Ectodermal cell (in vitro differentiated cells): ENCODE data around the gene KCNG3. TPM values are rescaled to one million over a fixed set of nuclear protein-coding genes. Genes with fewer than 3 reads are reported as not detected.

Experiments
- H3K27ac ChIP-seq: 2 replicates; pipeline ENCODE4 v1.7.0; 2013; ENCODE audit warnings: mild to moderate bottlenecking, low read depth, low read length; ENCODE audit not compliant: insufficient read depth, poor library complexity, severe bottlenecking
- H3K27me3 ChIP-seq: 2 replicates; pipeline ENCODE4 v1.7.0; 2013; ENCODE audit warnings: mild to moderate bottlenecking, low read length; ENCODE audit not compliant: insufficient read depth, control insufficient read depth, poor library complexity, severe bottlenecking
- H3K36me3 ChIP-seq: one replicate; pipeline ENCODE4 v1.7.0; 2013; ENCODE audit warnings: low read length; ENCODE audit not compliant: control insufficient read depth, insufficient read depth
- H3K4me1 ChIP-seq: one replicate; pipeline ENCODE4 v1.7.0; 2013; ENCODE audit warnings: low read length; ENCODE audit not compliant: control insufficient read depth, insufficient read depth
- H3K4me3 ChIP-seq: 2 replicates; pipeline ENCODE4 v1.7.0; 2013; ENCODE audit warnings: low read depth, low read length, control low read depth; ENCODE audit not compliant: insufficient read depth
- H3K9me3 ChIP-seq: 2 replicates; pipeline ENCODE4 v1.7.0; 2013; ENCODE audit warnings: mild to moderate bottlenecking, low read length, moderate library complexity; ENCODE audit not compliant: control insufficient read depth
- WGBS, 2 experiments: methylation state at CpG; one replicate each; pipeline ENCODE4 v1.1.7; 2013; ENCODE audit warnings: missing lambda C conversion rate in 2 of 2; 5-methylcytosine and 5-hydroxymethylcytosine counted together
- polyA plus RNA-seq, 4 experiments: library from polyadenylated mRNA; stranded (reverse); fragments of 50-300 nt; gene quantifications; one replicate each; pipeline ENCODE4 v1.2.3, GENCODE V29; 2013

KCNG3 gene, protein sequence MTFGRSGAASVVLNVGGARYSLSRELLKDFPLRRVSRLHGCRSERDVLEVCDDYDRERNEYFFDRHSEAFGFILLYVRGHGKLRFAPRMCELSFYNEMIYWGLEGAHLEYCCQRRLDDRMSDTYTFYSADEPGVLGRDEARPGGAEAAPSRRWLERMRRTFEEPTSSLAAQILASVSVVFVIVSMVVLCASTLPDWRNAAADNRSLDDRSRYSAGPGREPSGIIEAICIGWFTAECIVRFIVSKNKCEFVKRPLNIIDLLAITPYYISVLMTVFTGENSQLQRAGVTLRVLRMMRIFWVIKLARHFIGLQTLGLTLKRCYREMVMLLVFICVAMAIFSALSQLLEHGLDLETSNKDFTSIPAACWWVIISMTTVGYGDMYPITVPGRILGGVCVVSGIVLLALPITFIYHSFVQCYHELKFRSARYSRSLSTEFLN
- polyA plus RNA-seq (2013, experiment 1 of 4) = 0.48 TPM
- polyA plus RNA-seq (2013, experiment 2 of 4) = 1.2 TPM
- polyA plus RNA-seq (2013, experiment 3 of 4) = 1.1 TPM
- polyA plus RNA-seq (2013, experiment 4 of 4) = 1.3 TPM

DNA sequence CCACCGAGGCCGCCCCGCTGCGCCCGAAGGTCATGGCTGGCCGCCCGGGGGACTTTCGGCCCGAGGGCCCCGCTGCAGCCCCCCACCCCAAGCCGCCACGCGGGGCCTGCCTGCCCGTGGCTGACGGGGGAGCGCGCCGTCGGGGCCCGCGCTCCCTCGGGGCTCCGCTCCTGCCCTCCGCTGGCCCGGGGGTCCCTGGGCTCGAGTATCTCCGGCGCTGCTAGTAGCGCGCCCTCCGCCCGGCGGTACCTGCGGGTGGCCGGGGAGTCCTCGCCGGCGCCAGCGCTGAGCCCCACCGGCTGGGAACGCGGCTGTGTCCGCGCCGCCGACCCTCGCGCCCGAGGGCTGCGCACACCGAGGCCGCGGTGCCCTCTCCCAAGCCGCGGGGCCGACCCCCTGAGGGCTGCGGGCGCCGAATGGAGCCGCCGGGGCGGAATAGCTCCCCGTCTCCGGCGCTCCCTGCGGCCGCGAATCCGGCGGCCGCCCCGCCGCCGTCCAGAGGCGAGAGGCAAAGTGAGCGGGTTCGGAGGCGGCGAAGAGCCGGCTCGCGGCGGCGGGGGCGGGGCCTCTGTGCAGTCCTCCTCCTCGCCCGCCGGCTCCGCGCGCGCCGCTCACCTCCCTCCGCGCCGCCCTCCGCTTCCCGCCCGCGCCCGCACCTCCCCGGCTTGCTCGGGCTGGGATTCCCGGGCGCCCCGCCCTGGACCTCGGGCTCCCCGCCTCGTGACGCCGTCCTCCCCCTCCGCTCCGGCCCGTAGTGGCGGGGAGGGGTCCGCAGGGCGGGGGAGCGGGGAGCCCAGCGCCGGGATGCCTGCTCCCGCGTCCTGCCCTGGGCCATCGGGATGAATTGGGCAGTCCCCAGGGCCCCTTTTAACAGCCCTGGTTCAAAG, at the start of gene KCNG3:
KCNG3 (minus strand) TSS at position 515 of the 887 bp plus-strand sequence; CDS start at position 34, 481 bp downstream.
- H3K27me3 ChIP-seq = peaks cover 46% of the 10 kb centered on the region

GRCh38 chr2:42542871-42543270, 49.1 kb upstream of the KCNG3 start:
- no peaks in the 10 kb centered on the region for H3K27me3 ChIP-seq
- no peak overlapping the region for H3K27ac ChIP-seq
- H3K4me3 ChIP-seq = no peak overlapping the region
- H3K36me3 ChIP-seq = no peaks in the 10 kb centered on the region
- no peaks in the 10 kb centered on the region for H3K4me1 ChIP-seq
- 71 to 77% methylated on average over 4 of the region's 4 CpGs for WGBS, 2 experiments
- no peaks in the 10 kb centered on the region for H3K9me3 ChIP-seq

More for the DNA sequence above, at the start of gene KCNG3:
- Histone ChIP-seq H3K4me1 (no peaks in the 10 kb centered on the region), H3K9me3 (no peaks in the 10 kb centered on the region), H3K4me3 (peak within 1 kb of the TSS; percentile 57), H3K27ac (no peak within 1 kb of the TSS), H3K36me3 (no peaks in the 10 kb centered on the region)
- 0 to 1% methylated on average over 123 of the region's 123 CpGs for WGBS, 2 experiments

DNA sequence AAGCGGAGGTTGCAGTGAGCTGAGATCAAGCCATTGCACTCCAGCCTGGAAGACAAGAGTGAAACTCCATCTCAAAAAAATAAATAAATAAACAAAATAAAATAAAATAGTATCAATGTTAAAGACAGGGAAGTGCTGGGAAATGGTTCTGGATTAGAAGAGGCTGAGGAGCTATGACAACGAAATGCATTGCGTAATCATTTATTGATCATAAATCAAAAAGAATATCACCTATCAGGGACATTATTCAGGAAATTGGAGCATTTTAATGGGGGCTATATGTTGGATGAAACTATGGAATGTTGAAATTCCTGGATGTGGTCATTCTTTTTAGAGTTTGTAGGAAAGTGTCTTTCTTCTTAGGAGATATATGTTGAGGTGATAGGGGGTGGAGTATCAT, 43.7 kb upstream of the KCNG3 start:
- no peak overlapping the region for H3K4me3 ChIP-seq

GRCh38 chr2:42532397-42532796, 38.6 kb upstream of the KCNG3 start:
- 95 to 96% methylated on average over 4 of the region's 4 CpGs for WGBS, 2 experiments

More for the DNA sequence above, 43.7 kb upstream of the KCNG3 start:
- H3K4me1 ChIP-seq = no peaks in the 10 kb centered on the region
- H3K27ac ChIP-seq = no peak overlapping the region
- no peaks in the 10 kb centered on the region for H3K9me3 ChIP-seq
- H3K27me3 ChIP-seq = no peaks in the 10 kb centered on the region
- WGBS, 2 experiments = 94 to 100% methylated on average over 1 to 3 of the region's 3 CpGs
- H3K36me3 ChIP-seq = no peaks in the 10 kb centered on the region

DNA sequence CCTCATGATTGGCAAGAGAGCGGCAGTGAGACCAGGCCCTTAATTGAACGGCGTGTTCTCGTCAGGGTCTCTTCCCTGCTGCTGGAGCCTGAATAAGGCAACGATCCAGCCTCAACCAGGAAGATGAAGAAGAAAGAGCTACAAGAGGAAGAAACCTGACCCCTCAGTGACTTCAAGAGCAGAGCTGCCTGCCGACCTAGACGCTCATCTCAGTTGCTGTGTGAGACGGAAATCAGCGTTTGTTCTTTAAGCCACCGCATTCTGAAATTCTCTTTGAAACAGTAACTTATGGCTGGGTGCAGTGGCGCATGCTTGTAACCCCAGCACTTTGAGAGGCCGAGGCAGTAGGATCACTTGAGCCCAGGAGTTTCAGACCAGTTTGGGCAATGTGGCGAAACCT, 29.6 kb upstream of the KCNG3 start:
- H3K36me3 ChIP-seq = no peaks in the 10 kb centered on the region
- no peak overlapping the region for H3K27ac ChIP-seq
- H3K27me3 ChIP-seq = no peaks in the 10 kb centered on the region
- 62 to 68% methylated on average over 13 of the region's 13 CpGs for WGBS, 2 experiments
- H3K9me3 ChIP-seq = no peaks in the 10 kb centered on the region
- H3K4me3 ChIP-seq = no peak overlapping the region
- peaks cover 6% of the 10 kb centered on the region for H3K4me1 ChIP-seq

More at GRCh38 chr2:42532397-42532796, 38.6 kb upstream of the KCNG3 start:
- Histone ChIP-seq H3K4me3 (no peak overlapping the region), H3K27me3 (no peaks in the 10 kb centered on the region), H3K36me3 (no peaks in the 10 kb centered on the region), H3K27ac (no peak overlapping the region), H3K4me1 (no peaks in the 10 kb centered on the region), H3K9me3 (no peaks in the 10 kb centered on the region)

DNA sequence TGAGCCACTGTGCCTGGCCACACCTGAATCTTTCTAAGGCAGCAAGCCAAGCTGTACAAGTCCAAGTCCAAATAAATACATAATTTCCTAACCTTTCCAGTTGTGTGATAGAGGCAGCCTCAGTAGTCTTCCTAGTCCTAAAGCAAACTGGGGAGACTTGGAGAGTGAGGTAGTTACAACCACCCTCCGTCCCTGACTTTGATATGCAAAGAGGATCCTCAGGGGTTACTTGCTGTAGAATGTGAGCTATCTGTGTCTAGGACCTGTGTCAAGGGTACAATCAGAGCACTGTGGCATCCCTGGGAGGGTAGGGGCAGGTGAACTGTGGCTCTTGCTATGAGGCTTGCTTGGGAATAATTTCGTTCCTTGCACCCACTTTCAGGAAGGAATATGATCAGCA, 28.3 kb upstream of the KCNG3 start:
- WGBS, 2 experiments = 67 to 71% methylated on average over 2 of the region's 2 CpGs
- no peak overlapping the region for H3K27ac ChIP-seq
- no peaks in the 10 kb centered on the region for H3K27me3 ChIP-seq
- H3K36me3 ChIP-seq = no peaks in the 10 kb centered on the region
- H3K9me3 ChIP-seq = no peaks in the 10 kb centered on the region
- peaks cover 6% of the 10 kb centered on the region for H3K4me1 ChIP-seq
- H3K4me3 ChIP-seq = no peak overlapping the region

- Histone ChIP-seq H3K27me3 (no peaks in the 10 kb centered on the region), H3K27ac (no peak overlapping the region), H3K36me3 (no peaks in the 10 kb centered on the region), H3K4me1 (peaks cover 6% of the 10 kb centered on the region), H3K4me3 (no peak overlapping the region), H3K9me3 (no peaks in the 10 kb centered on the region)
- WGBS, 2 experiments = 88 to 94% methylated on average over 8 of the region's 8 CpGs
These were observed 25.8 kb upstream of the KCNG3 start for GRCh38 chr2:42519624-42520023.

- H3K9me3 ChIP-seq = no peaks in the 10 kb centered on the region
- H3K27ac ChIP-seq = no peak overlapping the region
- no peaks in the 10 kb centered on the region for H3K27me3 ChIP-seq
- no peak overlapping the region for H3K4me3 ChIP-seq
- 92 to 96% methylated on average over 4 of the region's 4 CpGs for WGBS, 2 experiments
- H3K36me3 ChIP-seq = no peaks in the 10 kb centered on the region
- H3K4me1 ChIP-seq = peaks cover 5% of the 10 kb centered on the region
These were observed 22.7 kb upstream of the KCNG3 start for GRCh38 chr2:42516418-42516901.

- Histone ChIP-seq H3K4me1 (peaks cover 5% of the 10 kb centered on the region), H3K27ac (no peak overlapping the region), H3K4me3 (no peak overlapping the region), H3K27me3 (no peaks in the 10 kb centered on the region), H3K36me3 (no peaks in the 10 kb centered on the region), H3K9me3 (no peaks in the 10 kb centered on the region)
- 69% methylated on average over 5 of the region's 5 CpGs for WGBS, 2 experiments
These were observed 19.6 kb upstream of the KCNG3 start for GRCh38 chr2:42513252-42513918.
